Measurements from ENCODE around the gene FAM229A. TPM values are rescaled to one million over a fixed set of nuclear protein-coding genes. Genes with fewer than 3 reads are reported as not detected.

FAM229A gene
- total RNA-seq, 1 donor from 2014 or later: 8.5 TPM

- H3K27ac Mint-ChIP-seq (ENCODE audit: unreplicated experiment): no peak overlapping the region
- H3K9me3 Mint-ChIP-seq (ENCODE audit: unreplicated experiment): no peaks in the 10 kb centered on the region
- TF ChIP-seq CTCF (IDR thresholded peaks at IDR 0.05; ENCODE audit: unreplicated experiment): no peak
- no peak overlapping the region for H3K4me3 Mint-ChIP-seq (ENCODE audit: unreplicated experiment)
- peaks cover 2% of the 10 kb centered on the region for H3K27me3 Mint-ChIP-seq (ENCODE audit: unreplicated experiment)
- DNase-seq (ENCODE audit: low spot score): no peak
- peaks cover 11% of the 10 kb centered on the region for H3K4me1 Mint-ChIP-seq (ENCODE audit: unreplicated experiment)
- peaks cover 2% of the 10 kb centered on the region for H3K36me3 Mint-ChIP-seq (ENCODE audit: low read depth, unreplicated experiment)
These were observed 50.4 kb downstream of the FAM229A start for GRCh38 chr1:32311709-32312393.

Other genes with a start within 250 kb of the FAM229A start
- 65.3 TPM for gene TXLNA, start 182.8 kb downstream of the FAM229A start, total RNA-seq (ENCODE audit: unreplicated experiment)
- gene CCDC28B, start 161.9 kb downstream of the FAM229A start, total RNA-seq (ENCODE audit: unreplicated experiment): 22.9 TPM
- 1.9 TPM for gene IQCC, start 156.8 kb downstream of the FAM229A start, total RNA-seq (ENCODE audit: unreplicated experiment)
- not detected for gene DCDC2B, start 153.4 kb downstream of the FAM229A start, total RNA-seq (ENCODE audit: unreplicated experiment)
- 23.2 TPM for gene TMEM234, start 140.1 kb downstream of the FAM229A start, total RNA-seq (ENCODE audit: unreplicated experiment)
- 174 TPM for gene EIF3I, start 140.1 kb downstream of the FAM229A start, total RNA-seq (ENCODE audit: unreplicated experiment)
- 1.4 TPM for gene FAM167B, start 115.3 kb downstream of the FAM229A start, total RNA-seq (ENCODE audit: unreplicated experiment)
- gene LCK, start 111.2 kb downstream of the FAM229A start, total RNA-seq (ENCODE audit: unreplicated experiment): 1.1 TPM
- gene HDAC1, start 70.4 kb downstream of the FAM229A start, total RNA-seq (ENCODE audit: unreplicated experiment): 143 TPM
- gene MARCKSL1, start 26.3 kb downstream of the FAM229A start, total RNA-seq (ENCODE audit: unreplicated experiment): 730 TPM
- 0.67 TPM for gene TSSK3, start 54 bp upstream of the FAM229A start, total RNA-seq (ENCODE audit: unreplicated experiment)
- gene BSDC1, start 32.0 kb upstream of the FAM229A start, total RNA-seq (ENCODE audit: unreplicated experiment): 79.0 TPM
- gene ZBTB8B, start 102.6 kb upstream of the FAM229A start, total RNA-seq (ENCODE audit: unreplicated experiment): 0.92 TPM
- gene ZBTB8A, start 176.9 kb upstream of the FAM229A start, total RNA-seq (ENCODE audit: unreplicated experiment): 17.4 TPM

Measured in endothelial cell (in vitro differentiated cells).